ENCODE measurements around the gene SEMA3G.

The SEMA3G gene

GRCh38 chr3:52408466-52408865, 36.4 kb downstream of the SEMA3G start:
- no peak for DNase-seq

GRCh38 chr3:52407779-52408178, 37.1 kb downstream of the SEMA3G start:
- no peak for DNase-seq

DNA sequence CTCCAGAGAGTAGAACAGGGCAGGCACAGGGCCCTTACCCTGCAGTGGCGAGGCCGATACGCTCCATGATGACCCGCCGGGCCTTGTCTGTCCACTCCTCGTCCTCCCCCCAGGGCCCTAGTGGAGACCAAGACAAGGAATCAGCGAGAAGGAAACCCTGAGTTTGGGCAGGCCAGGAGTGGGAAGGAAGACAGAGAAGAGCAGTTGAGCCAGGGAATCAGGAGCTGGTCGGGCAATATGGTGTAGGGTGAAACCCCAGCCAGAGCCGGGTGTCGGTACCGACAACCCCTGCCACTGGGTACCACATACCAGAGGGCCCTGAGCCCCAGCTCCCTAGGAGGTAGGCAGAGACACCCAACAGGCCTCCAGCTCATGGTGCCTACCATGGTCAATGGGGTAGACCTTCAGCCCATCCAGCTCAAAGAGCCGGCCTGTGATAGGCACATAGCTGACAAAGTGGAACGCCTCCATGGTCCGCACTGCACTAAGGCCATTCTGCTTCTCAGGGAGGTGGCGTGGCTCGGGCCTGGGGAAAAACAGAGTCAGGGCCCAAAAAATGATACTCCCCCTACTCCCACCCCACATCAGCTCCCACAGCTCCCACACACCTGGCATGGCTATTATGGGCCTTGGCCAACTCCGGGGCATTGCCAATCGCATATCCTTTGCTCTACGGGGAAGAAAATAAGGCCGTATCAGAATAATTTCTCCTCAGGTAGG, 38.0 kb downstream of the SEMA3G start:
- DNase-seq, result no peak

DNA sequence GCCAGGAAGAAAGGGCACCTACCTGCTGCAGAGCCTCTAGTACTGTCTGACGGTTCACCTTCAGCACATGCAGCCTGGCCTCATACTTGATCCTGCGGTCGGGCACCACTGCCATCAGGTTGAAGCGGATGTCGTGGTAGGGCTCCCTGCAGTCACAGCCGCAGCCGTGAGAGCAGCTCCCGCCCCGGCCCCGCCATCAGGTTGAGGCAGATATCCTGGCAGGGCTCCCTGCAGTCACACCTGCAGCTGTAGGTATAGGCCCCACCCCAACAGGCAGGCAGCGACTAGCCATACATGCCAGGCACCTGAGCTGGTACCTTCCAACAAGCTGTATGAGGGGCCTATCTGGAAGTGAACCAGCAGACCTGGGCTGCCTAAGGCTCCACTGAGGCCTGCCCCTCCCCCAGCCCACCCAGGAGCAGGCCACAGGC, 38.7 kb downstream of the SEMA3G start:
- no peak for DNase-seq

DNA sequence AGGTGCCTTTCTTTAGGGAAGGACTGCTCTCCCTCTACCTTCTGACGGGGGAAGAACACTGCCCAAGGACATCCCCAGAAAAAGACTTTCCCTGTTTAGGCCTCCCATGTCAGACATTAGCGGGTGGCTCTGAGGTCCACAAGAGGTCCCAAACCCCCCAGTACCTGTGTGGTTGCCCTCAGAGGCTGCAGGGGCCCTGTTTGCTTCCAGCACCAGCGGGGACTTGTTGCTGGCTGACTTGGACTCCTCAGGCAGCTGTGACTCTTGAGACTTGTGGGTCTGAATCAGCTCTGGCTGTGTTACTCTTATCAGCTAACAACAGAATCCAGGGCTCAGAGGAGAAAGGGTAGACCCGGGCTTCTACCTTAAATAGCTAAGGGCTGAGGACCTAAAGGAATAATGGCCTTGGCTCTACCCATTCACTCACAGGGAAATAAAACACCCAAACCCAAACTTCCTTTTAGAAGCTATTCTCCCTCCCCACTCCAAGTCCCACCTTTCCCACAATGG, 39.2 kb downstream of the SEMA3G start:
- DNase-seq, result no peak

DNA sequence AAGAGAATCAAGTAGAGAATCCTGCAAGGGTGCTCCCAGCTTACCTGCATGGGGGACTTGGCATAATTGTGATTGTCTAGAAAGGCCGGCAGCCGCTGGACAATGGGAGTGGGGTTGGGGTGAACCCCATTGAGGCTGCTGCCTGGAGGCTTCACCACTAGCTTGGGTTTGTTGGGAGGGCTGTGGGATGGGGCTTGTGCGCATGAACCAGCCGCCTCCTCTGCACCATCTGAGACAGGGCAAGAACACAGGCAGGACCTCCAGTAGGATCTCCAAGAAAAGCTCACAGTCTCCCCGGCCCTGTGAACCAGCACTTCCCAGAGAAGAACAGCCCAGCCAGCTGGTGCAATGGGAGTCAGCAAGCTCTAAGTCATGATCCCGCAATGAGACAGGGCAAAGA, 39.8 kb downstream of the SEMA3G start:
- DNase-seq, result no peak

- no peak for DNase-seq
Measured at GRCh38 chr3:52404391-52404790, 40.5 kb downstream of the SEMA3G start.

DNA sequence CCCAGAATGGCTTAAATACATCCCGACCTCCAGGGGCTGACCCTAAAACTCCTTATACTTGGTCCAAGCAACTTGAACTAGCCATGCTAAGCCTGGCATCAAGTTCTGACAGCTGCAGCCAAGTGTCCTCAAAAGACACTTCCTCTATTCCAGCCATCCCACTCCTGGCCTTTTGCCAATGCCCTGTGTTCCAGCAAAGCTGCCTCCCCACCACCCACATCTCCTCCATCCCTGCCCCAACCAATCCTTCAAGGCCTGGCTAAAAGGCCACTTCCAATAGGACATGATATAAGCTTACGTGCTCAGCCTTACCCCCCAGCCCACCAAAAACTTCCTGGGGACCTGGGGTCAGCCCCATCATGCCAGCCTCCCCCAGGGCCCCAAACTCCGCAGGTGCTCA, 40.9 kb downstream of the SEMA3G start:
- no peak for DNase-seq

- no peak for DNase-seq
Measured at GRCh38 chr3:52403271-52403841, 41.5 kb downstream of the SEMA3G start.

DNA sequence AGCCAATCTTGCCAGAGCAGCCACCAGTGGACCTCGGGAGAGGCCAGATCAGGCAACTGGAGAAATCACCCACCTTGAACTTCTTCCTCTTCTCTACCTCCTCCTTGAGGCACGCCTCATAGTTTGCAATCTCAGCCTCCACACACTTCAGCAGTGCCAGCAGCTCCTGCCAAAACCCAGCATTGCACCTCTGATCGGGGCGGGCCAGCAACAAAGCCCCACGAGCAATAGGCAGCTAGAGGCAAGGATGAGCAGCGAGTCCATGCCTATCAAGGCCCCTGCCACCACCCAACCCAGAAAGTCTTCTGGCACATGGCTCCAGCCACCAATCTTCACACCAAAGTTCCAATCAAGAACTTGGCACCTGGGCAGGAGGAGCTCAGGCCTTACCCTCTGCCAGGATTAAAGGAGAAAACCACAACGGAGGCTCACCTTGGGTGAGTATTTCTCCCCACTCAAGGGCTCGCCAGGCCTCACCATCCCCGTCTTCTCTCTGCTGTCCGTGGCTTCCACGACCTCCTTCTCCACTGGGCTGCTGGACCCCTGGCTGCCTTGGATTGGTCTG, 42.1 kb downstream of the SEMA3G start:
- no peak for DNase-seq

DNA sequence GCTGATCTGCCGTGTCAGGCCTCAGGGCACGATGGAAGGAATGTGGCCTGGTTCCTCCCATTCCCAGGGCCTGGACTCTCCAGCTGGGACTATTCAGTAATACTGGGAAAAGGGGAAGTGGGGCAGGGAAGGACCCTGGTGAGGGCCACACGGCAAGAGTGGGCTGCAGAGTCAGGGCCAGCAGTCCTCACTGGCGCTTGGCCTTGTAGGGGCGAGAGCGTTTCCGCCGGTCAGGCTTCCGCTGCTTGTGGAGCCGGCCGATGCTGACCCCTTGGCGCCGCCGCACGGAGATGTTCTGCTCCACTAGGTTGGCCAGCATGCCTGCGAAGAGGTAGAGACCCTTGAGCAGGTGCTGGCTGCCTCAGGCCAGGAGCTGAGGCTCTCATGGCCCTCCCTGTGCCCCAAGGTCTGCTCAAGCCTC, 42.8 kb downstream of the SEMA3G start:
- no peak for DNase-seq

GRCh38 chr3:52401551-52401950, 43.4 kb downstream of the SEMA3G start:
- DNase-seq, result no peak

DNA sequence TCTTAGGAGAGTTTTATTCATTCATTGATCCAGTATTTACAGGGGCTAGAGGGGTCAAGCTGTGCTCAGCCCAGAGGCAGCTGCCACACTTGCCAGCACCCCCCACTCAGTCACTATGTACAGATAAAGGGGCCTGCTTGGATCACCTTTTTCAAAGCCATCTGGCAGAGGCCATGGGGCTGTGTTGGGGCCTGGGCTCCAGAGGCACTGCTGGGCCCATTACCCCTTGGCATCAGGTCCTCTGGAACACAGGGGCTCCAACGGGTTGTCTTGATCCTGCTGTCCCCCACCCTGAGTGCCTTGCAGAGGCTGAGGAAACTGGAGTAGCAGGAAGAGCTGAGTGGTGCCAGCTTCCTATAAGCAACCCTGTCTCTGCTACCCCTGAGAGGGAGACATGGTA, 43.9 kb downstream of the SEMA3G start:
- no peak for DNase-seq

- no peak for DNase-seq
Measured at GRCh38 chr3:52400275-52400793, 44.6 kb downstream of the SEMA3G start.

DNA sequence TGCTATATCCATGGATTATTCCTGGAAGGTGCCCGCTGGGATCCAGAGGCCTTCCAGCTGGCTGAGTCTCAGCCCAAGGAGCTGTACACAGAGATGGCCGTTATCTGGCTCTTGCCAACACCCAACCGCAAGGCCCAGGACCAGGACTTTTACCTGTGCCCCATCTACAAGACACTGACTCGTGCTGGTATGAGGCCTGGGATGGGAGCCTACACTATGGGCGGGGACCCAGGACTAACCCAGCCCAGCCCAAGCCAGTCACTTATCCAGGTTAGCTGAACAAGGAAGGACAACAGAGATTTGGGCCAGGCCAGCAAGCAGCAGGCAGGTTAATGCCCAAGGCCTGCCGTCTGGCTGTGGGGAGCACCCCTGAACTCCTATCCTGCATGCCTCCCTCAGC, 45.3 kb downstream of the SEMA3G start:
- no peak for DNase-seq

DNA sequence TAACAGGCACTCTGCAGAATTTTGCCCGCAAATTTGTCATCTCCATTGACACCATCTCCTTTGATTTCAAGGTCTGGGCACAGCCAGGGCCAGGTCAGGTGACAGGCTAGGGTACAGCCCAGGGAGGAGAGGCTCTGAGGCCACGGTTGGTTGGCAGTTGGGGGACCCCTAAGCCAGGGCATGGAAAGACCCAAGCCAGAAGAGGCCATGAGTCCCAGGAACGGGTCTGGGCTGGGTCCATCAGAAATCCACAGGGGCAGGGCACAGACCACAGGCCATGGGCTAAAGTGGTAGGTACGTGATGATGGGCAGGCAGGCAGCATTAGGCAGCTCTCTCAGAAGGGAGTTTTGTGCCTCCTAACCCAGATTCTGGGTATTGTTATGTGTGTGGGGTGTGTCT, 45.8 kb downstream of the SEMA3G start:
- no peak for DNase-seq

DNA sequence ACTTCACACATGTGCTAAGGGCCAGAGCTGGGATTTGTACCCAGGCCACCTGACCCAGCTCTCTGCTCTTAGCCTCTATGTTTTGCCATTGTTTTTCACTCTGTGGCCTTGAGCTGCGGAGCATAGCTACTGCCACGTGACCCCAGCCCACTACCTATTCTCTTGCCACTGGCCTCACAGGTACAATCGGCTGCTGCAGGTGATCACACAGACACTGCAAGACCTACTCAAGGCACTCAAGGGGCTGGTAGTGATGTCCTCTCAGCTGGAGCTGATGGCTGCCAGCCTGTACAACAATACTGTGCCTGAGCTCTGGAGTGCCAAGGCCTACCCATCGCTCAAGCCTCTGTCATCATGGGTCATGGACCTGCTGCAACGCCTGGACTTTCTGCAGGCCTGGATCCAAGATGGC, 46.2 kb downstream of the SEMA3G start:
- no peak for DNase-seq

- no peak for DNase-seq
Measured at GRCh38 chr3:52397676-52398399, 47.1 kb downstream of the SEMA3G start.

DNA sequence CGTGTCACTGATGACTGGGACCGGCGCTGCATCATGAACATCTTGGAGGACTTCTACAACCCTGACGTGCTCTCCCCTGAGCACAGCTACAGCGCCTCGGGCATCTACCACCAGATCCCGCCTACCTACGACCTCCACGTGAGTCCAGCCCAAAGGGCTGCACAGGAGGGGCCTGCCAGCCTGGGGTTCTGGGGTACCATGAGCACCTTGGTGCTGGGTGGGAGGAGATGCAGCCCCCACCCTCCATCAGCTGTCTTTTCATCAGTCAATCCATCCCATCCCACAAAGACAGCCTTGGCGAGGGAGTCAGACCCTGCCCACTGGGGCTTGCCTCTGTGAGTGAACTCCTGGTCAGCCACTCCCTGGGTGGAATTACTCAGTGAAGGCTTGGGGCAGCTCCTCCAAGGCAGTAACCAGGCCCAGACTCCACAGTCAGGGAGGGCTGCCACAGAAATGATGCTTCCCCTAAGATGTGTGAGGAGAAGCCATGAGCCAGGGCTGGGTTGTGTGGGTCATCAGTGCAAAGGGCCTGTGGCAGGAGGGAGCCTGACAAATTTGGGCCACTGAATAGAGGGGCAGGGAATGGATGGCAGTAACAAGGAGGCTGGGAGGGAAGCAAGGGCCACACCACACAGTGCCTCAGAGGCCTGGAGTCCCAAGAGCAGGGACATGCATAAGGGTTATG, 47.9 kb downstream of the SEMA3G start:
- no peak for DNase-seq

DNA sequence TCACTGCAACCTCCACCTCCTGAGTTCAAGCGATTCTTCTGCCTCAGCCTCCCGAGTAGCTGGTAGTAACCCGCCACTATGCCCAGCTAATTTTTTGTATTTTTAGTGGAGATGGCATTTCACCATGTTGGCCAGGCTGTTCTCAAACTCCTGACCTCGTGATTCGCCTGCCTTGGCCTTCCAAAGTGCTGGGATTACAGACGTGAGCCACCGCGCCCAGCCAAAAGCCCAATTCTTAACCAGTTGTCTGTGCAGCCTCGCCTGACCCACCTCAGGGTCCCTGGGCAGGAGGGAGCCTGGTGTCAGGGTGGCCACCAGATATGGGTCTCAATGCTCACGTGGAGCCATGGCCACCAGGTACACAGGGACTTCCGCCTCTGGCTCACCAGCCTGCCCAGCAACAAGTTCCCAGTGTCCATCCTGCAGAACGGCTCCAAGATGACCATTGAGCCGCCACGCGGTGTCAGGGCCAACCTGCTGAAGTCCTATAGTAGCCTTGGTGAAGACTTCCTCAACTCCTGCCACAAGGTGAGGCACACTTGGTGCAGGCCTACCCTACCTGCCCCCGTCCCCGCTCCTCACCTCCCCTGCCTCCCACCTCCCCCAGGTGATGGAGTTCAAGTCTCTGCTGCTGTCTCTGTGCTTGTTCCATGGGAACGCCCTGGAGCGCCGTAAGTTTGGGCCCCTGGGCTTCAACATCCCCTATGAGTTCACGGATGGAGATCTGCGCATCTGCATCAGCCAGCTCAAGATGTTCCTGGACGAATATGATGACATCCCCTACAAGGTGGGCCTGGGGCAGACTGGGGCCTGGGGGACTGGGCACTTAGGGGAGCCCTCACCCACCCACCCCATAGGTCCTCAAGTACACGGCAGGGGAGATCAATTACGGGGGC, 48.6 kb downstream of the SEMA3G start:
- no peak for DNase-seq

DNA sequence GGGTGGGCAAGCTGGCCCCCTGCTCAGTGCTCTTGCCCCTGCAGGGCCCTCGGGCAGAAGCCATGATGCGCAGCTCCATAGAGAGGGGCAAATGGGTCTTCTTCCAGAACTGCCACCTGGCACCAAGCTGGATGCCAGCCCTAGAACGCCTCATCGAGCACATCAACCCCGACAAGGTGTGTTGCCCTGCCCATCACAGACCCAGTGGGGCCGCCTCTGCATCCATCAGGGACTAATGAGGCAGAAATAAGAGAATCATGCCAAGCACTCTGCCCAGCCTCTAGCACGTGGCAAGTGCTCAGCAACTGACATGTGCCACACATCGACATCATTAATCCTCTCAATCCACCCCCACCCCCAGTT, 49.4 kb downstream of the SEMA3G start:
- DNase-seq, result no peak
